ENCODE measurements around the gene DPP10. TPM values are rescaled to one million over a fixed set of nuclear protein-coding genes. Genes with fewer than 3 reads are reported as not detected.

DPP10 gene
- total and polyA plus RNA-seq, 10 of the 15 experiments (the other 5 are each of a cell fraction or from before 2014, with no cell fraction given): not detected

DNA sequence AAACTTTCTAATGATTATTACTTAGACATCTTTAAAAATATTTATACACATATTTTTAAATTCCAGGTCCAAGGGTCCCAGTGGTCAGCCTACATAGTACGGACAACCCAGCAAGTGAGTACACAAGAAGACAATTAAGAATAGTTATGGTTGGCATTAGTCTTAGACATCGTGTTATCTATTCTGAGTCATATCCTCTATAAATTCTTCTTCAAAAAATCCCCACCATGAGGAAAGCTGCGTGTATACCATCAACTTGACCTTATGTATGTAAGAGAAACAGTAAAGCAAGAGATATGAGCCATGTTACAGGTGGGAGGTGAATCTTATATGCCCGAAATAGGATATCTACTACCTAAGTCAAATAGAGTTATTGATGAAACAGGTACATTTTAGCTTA, 1339.8 kb downstream of the DPP10 start:
- H3K27ac ChIP-seq (ENCODE audit: control insufficient read depth, insufficient read depth): no peak overlapping the region
- TF ChIP-seq FOXK2 (IDR thresholded peaks at IDR 0.05) (no peak), EGR1 (IDR thresholded peaks at IDR 0.05; ENCODE audit: borderline replicate concordance in 1 of 2, low read depth in 2 of 2, low read length in 2 of 2) (no peak), ATF7 (IDR thresholded peaks at IDR 0.05; ENCODE audit: low read depth) (no peak)
- TF ChIP-seq, protein P1, sequence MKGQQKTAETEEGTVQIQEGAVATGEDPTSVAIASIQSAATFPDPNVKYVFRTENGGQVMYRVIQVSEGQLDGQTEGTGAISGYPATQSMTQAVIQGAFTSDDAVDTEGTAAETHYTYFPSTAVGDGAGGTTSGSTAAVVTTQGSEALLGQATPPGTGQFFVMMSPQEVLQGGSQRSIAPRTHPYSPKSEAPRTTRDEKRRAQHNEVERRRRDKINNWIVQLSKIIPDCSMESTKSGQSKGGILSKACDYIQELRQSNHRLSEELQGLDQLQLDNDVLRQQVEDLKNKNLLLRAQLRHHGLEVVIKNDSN (IDR thresholded peaks at IDR 0.05; ENCODE audit: borderline replicate concordance, extremely low read length, insufficient read depth, low read depth, low read length): no peak
- no peaks in the 10 kb centered on the region for H3K9me3 ChIP-seq (replicated peaks; ENCODE audit: control insufficient read depth, insufficient read depth, low read length)
- BruUV-seq (replicated peaks): no TSS peak
- H3K9ac ChIP-seq (ENCODE audit: control insufficient read depth, insufficient read depth, low read length): no peak overlapping the region
- ATAC-seq: no peak
- ChIA-PET CTCF (no interaction called here), RAD21 (ENCODE audit: unreplicated experiment) (no interaction called here), SMC1A (ENCODE audit: uncharacterized antibody, unreplicated experiment) (no interaction called here), POLR2A (no interaction called here)
- H4K20me1 ChIP-seq (ENCODE audit: control insufficient read depth, insufficient read depth): no peaks in the 10 kb centered on the region
- no peaks in the 10 kb centered on the region for H3K36me3 ChIP-seq (ENCODE audit: control insufficient read depth in 2 of 2, insufficient read depth in 2 of 2, low read length in 1 of 2)
- no peaks in the 10 kb centered on the region for H3K27me3 ChIP-seq (replicated peaks in 1 of 2; ENCODE audit: control insufficient read depth in 2 of 2, insufficient read depth in 2 of 2, low read length in 1 of 2)
- H3K4me1 ChIP-seq (ENCODE audit: control insufficient read depth, insufficient read depth, low read length): no peaks in the 10 kb centered on the region
- no peak overlapping the region for H3K4me3 ChIP-seq
- in situ Hi-C loops (cut with MboI) (no loop called here), intact Hi-C loops (cut with micrococcal nuclease; ENCODE audit: unreplicated experiment) (no loop called here)
- DNase-seq (ENCODE audit: low read depth, low spot score): no peak
- no peak for FAIRE-seq
- H2AFZ ChIP-seq (ENCODE audit: control insufficient read depth, low read depth, low read length): no peak overlapping the region
- no peaks in the 10 kb centered on the region for H3K79me2 ChIP-seq (ENCODE audit: control insufficient read depth, insufficient read depth, low read length)
- WGBS (ENCODE audit: insufficient coverage, insufficient replicate concordance, low lambda C conversion rate, missing lambda C conversion rate): 1% methylated on average over 4 of the region's 4 CpGs
- H3K4me2 ChIP-seq (ENCODE audit: control insufficient read depth, insufficient read depth): no peak overlapping the region

DNA sequence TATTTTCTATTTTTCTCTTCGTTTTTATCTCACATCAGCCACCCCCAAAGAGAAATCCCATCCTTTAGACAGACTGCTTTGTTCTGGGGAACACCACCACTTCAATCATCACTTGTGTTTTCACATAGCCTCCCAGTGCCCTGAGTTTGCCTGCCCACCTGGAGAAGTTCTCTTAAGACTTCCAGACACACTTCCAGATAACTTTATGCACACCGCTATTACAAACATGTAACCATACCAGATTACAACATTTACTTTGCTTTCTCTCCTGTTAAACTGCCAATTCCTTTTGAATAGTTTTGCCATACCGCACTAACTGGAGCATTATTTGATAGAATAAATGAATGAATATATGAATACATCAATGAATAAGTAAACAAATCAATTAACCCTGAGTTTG, 1353.6 kb downstream of the DPP10 start:
- intact Hi-C loops (cut with micrococcal nuclease; ENCODE audit: unreplicated experiment): no loop called here
- no peak overlapping the region for H3K4me2 ChIP-seq (ENCODE audit: control insufficient read depth, insufficient read depth)

More for the DNA sequence above, 1353.6 kb downstream of the DPP10 start:
- RAD21 ChIA-PET (ENCODE audit: unreplicated experiment): no interaction called here
- 12% methylated on average over 3 of the region's 3 CpGs for WGBS (ENCODE audit: insufficient coverage, insufficient replicate concordance, low lambda C conversion rate, missing lambda C conversion rate)
- DNase-seq (ENCODE audit: low read depth, low spot score) (no peak), FAIRE-seq (no peak), ATAC-seq (no peak)
- SMC1A ChIA-PET (ENCODE audit: uncharacterized antibody, unreplicated experiment): no interaction called here
- Histone ChIP-seq H3K27ac (ENCODE audit: control insufficient read depth, insufficient read depth) (no peak overlapping the region), H3K27me3 (replicated peaks in 1 of 2; ENCODE audit: control insufficient read depth in 2 of 2, insufficient read depth in 2 of 2, low read length in 1 of 2) (no peaks in the 10 kb centered on the region), H3K4me1 (ENCODE audit: control insufficient read depth, insufficient read depth, low read length) (no peaks in the 10 kb centered on the region), H3K79me2 (ENCODE audit: control insufficient read depth, insufficient read depth, low read length) (no peaks in the 10 kb centered on the region), H3K9me3 (replicated peaks; ENCODE audit: control insufficient read depth, insufficient read depth, low read length) (no peaks in the 10 kb centered on the region), H3K4me3 (no peak overlapping the region), H4K20me1 (ENCODE audit: control insufficient read depth, insufficient read depth) (no peaks in the 10 kb centered on the region), H2AFZ (ENCODE audit: control insufficient read depth, low read depth, low read length) (no peak overlapping the region), H3K9ac (ENCODE audit: control insufficient read depth, insufficient read depth, low read length) (no peak overlapping the region), H3K36me3 (ENCODE audit: control insufficient read depth in 2 of 2, insufficient read depth in 2 of 2, low read length in 1 of 2) (no peaks in the 10 kb centered on the region)
- CTCF ChIA-PET: no interaction called here
- in situ Hi-C loops (cut with MboI): no loop called here
- no TSS peak for BruUV-seq (replicated peaks)
- POLR2A ChIA-PET: no interaction called here
- TF ChIP-seq RFX5 (IDR thresholded peaks at IDR 0.05; ENCODE audit: low read depth, low read length): no peak
- no peak for TF ChIP-seq CBX3 (IDR thresholded peaks at IDR 0.05; ENCODE audit: borderline replicate concordance, low read depth)
- no peak for TF ChIP-seq FOXM1 (IDR thresholded peaks at IDR 0.05; ENCODE audit: low read depth, low read length)
- TF ChIP-seq BCL3 (IDR thresholded peaks at IDR 0.05; ENCODE audit: borderline replicate concordance, insufficient read depth, low read depth, low read length, poor library complexity, severe bottlenecking): no peak
- no peak for TF ChIP-seq HSF1 (IDR thresholded peaks at IDR 0.05; ENCODE audit: low read depth, low read length)
- TF ChIP-seq, protein P2, sequence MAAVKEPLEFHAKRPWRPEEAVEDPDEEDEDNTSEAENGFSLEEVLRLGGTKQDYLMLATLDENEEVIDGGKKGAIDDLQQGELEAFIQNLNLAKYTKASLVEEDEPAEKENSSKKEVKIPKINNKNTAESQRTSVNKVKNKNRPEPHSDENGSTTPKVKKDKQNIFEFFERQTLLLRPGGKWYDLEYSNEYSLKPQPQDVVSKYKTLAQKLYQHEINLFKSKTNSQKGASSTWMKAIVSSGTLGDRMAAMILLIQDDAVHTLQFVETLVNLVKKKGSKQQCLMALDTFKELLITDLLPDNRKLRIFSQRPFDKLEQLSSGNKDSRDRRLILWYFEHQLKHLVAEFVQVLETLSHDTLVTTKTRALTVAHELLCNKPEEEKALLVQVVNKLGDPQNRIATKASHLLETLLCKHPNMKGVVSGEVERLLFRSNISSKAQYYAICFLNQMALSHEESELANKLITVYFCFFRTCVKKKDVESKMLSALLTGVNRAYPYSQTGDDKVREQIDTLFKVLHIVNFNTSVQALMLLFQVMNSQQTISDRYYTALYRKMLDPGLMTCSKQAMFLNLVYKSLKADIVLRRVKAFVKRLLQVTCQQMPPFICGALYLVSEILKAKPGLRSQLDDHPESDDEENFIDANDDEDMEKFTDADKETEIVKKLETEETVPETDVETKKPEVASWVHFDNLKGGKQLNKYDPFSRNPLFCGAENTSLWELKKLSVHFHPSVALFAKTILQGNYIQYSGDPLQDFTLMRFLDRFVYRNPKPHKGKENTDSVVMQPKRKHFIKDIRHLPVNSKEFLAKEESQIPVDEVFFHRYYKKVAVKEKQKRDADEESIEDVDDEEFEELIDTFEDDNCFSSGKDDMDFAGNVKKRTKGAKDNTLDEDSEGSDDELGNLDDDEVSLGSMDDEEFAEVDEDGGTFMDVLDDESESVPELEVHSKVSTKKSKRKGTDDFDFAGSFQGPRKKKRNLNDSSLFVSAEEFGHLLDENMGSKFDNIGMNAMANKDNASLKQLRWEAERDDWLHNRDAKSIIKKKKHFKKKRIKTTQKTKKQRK (IDR thresholded peaks at IDR 0.05; ENCODE audit: low read depth, low read length): no peak

Measured in GM12878 (cell line).